SU-DHL-6 (cell line): Measurements from ENCODE around the gene UBAC2.

Experiments
- EZH2phosphoT487 ChIP-seq: fragments of 200-600 bp; sonication (generic), shearing (Covaris generic); conservative IDR thresholded peaks from 2 replicates; pipeline ENCODE4 v1.6.1; 2018; ENCODE audit warnings: mild to moderate bottlenecking, antibody characterized with exemption, low read length, moderate library complexity, mixed read lengths
- TF ChIP-seq, protein P1 (sequence below): fragments of 200-600 bp; sonication (generic); IDR thresholded peaks from one replicate; pipeline ENCODE4 v1.5.1; 2017; ENCODE audit warnings: antibody characterized with exemption, mild to moderate bottlenecking, low read length, moderate library complexity; ENCODE audit not compliant: insufficient read depth, poor library complexity, severe bottlenecking

GRCh38 chr13:99192480-99192879 is 8.2 kb upstream of the UBAC2 start:
- TF ChIP-seq, protein P1, sequence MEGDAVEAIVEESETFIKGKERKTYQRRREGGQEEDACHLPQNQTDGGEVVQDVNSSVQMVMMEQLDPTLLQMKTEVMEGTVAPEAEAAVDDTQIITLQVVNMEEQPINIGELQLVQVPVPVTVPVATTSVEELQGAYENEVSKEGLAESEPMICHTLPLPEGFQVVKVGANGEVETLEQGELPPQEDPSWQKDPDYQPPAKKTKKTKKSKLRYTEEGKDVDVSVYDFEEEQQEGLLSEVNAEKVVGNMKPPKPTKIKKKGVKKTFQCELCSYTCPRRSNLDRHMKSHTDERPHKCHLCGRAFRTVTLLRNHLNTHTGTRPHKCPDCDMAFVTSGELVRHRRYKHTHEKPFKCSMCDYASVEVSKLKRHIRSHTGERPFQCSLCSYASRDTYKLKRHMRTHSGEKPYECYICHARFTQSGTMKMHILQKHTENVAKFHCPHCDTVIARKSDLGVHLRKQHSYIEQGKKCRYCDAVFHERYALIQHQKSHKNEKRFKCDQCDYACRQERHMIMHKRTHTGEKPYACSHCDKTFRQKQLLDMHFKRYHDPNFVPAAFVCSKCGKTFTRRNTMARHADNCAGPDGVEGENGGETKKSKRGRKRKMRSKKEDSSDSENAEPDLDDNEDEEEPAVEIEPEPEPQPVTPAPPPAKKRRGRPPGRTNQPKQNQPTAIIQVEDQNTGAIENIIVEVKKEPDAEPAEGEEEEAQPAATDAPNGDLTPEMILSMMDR: no peak
- no peak for TF ChIP-seq EZH2phosphoT487
